Measurements from ENCODE around the gene PDAP1. TPM values are rescaled to one million over a fixed set of nuclear protein-coding genes. Genes with fewer than 3 reads are reported as not detected.
"Not testable (repeated sequence)": the region's sequence is repeated elsewhere in the genome, so short reads cannot be mapped to it uniquely, and the experiment has no call there.

The PDAP1 gene
- total RNA-seq, 1 experiment from 2014 or later: 147 TPM

DNA sequence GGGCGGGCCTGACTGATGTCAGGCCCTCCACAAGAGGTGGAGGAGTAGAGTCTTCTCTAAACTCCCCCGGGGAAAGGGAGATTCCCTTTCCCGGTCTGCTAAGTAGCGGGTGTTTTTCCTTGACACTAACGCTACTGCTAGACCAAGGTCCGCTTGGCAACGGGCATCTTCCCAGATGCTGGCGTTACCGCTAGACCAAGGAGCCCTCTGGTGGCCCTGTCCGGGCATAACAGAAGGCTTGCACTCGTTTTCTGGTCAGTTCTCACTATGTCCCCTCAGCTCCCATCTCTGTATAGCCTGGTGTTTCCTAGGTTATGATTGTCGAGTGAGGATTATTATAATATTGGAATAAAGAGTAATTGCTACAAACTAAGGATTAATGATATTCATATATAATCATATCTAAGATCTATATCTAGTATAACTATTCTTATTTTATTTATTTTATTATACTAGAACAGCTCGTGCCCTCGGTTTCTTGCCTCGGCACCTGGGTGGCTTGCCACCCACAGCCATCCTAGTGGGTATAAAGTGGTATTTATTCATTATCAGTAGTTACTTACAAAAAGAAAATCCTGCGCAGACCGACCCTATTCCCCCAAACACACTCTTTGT, 7.2 kb upstream of the PDAP1 start:
- TF ChIP-seq, protein P1, sequence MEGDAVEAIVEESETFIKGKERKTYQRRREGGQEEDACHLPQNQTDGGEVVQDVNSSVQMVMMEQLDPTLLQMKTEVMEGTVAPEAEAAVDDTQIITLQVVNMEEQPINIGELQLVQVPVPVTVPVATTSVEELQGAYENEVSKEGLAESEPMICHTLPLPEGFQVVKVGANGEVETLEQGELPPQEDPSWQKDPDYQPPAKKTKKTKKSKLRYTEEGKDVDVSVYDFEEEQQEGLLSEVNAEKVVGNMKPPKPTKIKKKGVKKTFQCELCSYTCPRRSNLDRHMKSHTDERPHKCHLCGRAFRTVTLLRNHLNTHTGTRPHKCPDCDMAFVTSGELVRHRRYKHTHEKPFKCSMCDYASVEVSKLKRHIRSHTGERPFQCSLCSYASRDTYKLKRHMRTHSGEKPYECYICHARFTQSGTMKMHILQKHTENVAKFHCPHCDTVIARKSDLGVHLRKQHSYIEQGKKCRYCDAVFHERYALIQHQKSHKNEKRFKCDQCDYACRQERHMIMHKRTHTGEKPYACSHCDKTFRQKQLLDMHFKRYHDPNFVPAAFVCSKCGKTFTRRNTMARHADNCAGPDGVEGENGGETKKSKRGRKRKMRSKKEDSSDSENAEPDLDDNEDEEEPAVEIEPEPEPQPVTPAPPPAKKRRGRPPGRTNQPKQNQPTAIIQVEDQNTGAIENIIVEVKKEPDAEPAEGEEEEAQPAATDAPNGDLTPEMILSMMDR (IDR thresholded peaks at IDR 0.05): peak; percentile 90
- intact Hi-C loops (cut with micrococcal nuclease; ENCODE audit: unreplicated experiment); H3K27me3 ChIP-seq (ENCODE audit: control insufficient read depth, insufficient read depth, low read length); H3K4me1 ChIP-seq (ENCODE audit: control insufficient read depth, insufficient read depth, low read length); H3K27ac ChIP-seq (ENCODE audit: low read length); BruUV-seq (replicated peaks); in situ Hi-C loops (cut with HindIII; ENCODE audit: low pct_unique_long_range_greater_than_20kb, low sequenced_read_pairs); POLR2A ChIA-PET; H3K4me3 ChIP-seq (ENCODE audit: low read depth in 2 of 2, low read length in 2 of 2); H3K9me3 ChIP-seq (ENCODE audit: control insufficient read depth, insufficient read depth, low read depth, low read length); ATAC-seq: not testable (repeated sequence)
- H3K36me3 ChIP-seq (ENCODE audit: control insufficient read depth, insufficient read depth, low read length): peaks cover 22% of the 10 kb centered on the region
- DNase-seq (ENCODE audit: low read depth, low spot score): peak; percentile 47
- CTCF ChIA-PET: interaction anchor here (0.6 to 0.8 kb wide), 3 partner anchors 13 to 43 kb away, joined by 3 to 9 read pairs (median 3); no protein-coding TSS in a partner anchor

DNA sequence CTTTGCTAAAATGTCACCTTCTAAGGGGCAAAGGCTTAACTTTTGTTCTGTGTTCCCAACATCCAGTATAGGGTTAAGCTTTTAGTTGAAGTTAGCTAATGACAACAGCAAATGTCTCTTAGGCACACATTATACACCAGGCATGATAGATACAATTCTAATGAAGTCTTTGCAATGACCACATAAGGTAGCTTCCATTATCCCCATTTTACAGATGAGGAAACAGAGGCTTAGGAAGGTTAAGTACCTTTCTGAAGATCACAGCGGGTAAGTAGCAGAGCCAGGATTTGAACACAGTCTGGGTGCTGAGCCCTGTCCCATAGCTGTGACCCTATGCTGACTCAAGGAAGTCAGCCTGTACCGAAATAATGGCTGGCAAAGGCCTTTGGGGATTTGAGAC, 2.2 kb upstream of the PDAP1 start:
- CTCF ChIA-PET: no interaction called here
- in situ Hi-C loops (cut with HindIII; ENCODE audit: low pct_unique_long_range_greater_than_20kb, low sequenced_read_pairs): no loop called here

More for the DNA sequence above, 2.2 kb upstream of the PDAP1 start:
- POLR2A ChIA-PET: interaction anchor here (0.5 kb wide), 1 partner anchor 292 kb away, joined by 11 read pairs; no protein-coding TSS in a partner anchor
- TF ChIP-seq SIN3A (IDR thresholded peaks at IDR 0.05; ENCODE audit: borderline replicate concordance, insufficient read depth, low read depth, low read length): no peak
- TF ChIP-seq POLR2AphosphoS5 (IDR thresholded peaks at IDR 0.05; ENCODE audit: low read depth, low read length): no peak
- TF ChIP-seq, protein P1 (IDR thresholded peaks at IDR 0.05): no peak
- TF ChIP-seq, protein P2, sequence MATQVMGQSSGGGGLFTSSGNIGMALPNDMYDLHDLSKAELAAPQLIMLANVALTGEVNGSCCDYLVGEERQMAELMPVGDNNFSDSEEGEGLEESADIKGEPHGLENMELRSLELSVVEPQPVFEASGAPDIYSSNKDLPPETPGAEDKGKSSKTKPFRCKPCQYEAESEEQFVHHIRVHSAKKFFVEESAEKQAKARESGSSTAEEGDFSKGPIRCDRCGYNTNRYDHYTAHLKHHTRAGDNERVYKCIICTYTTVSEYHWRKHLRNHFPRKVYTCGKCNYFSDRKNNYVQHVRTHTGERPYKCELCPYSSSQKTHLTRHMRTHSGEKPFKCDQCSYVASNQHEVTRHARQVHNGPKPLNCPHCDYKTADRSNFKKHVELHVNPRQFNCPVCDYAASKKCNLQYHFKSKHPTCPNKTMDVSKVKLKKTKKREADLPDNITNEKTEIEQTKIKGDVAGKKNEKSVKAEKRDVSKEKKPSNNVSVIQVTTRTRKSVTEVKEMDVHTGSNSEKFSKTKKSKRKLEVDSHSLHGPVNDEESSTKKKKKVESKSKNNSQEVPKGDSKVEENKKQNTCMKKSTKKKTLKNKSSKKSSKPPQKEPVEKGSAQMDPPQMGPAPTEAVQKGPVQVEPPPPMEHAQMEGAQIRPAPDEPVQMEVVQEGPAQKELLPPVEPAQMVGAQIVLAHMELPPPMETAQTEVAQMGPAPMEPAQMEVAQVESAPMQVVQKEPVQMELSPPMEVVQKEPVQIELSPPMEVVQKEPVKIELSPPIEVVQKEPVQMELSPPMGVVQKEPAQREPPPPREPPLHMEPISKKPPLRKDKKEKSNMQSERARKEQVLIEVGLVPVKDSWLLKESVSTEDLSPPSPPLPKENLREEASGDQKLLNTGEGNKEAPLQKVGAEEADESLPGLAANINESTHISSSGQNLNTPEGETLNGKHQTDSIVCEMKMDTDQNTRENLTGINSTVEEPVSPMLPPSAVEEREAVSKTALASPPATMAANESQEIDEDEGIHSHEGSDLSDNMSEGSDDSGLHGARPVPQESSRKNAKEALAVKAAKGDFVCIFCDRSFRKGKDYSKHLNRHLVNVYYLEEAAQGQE (IDR thresholded peaks at IDR 0.05; ENCODE audit: insufficient read depth in 1 of 2, low read depth in 2 of 2, low read length in 1 of 2): no peak
- TF ChIP-seq TCF7L2 (IDR thresholded peaks at IDR 0.05; ENCODE audit: low read depth, low read length): no peak
- Histone ChIP-seq H3K27me3 (ENCODE audit: control insufficient read depth, insufficient read depth, low read length) (no peaks in the 10 kb centered on the region), H3K27ac (ENCODE audit: low read length) (no peak overlapping the region), H3K4me3 (ENCODE audit: low read depth in 2 of 2, low read length in 2 of 2) (peak overlapping the region in 1 of 2 experiments; percentile 96; a peak in 2 of 4 replicates), H3K4me1 (ENCODE audit: control insufficient read depth, insufficient read depth, low read length) (peaks cover 19% of the 10 kb centered on the region), H3K36me3 (ENCODE audit: control insufficient read depth, insufficient read depth, low read length) (peaks cover 28% of the 10 kb centered on the region), H3K9me3 (ENCODE audit: control insufficient read depth, insufficient read depth, low read depth, low read length) (no peaks in the 10 kb centered on the region)
- TSS peak; percentile 65 for BruUV-seq (replicated peaks)
- ATAC-seq (no peak), DNase-seq (ENCODE audit: low read depth, low spot score) (no peak)
- intact Hi-C loops (cut with micrococcal nuclease; ENCODE audit: unreplicated experiment): no loop called here
